ENCODE data around the gene TNNI2.

The TNNI2 gene

GRCh38 chr11:1844221-1845094, 5.7 kb downstream of the TNNI2 start:
- DNase-seq: no peak

- DNase-seq: no peak
Observed at GRCh38 chr11:1845095-1845429, 6.3 kb downstream of the TNNI2 start.

- no peak for DNase-seq
Observed at GRCh38 chr11:1845561-1846452, 7.0 kb downstream of the TNNI2 start.

GRCh38 chr11:1846453-1846932, 7.7 kb downstream of the TNNI2 start:
- no peak for DNase-seq

GRCh38 chr11:1847006-1847735, 8.4 kb downstream of the TNNI2 start:
- no peak for DNase-seq

- DNase-seq: no peak
Observed at GRCh38 chr11:1847926-1848639, 9.3 kb downstream of the TNNI2 start.

- no peak for DNase-seq
Observed at GRCh38 chr11:1848640-1849430, 10.1 kb downstream of the TNNI2 start.

- no peak for DNase-seq
Observed at GRCh38 chr11:1851468-1852180, 12.8 kb downstream of the TNNI2 start.

GRCh38 chr11:1852271-1852876, 13.6 kb downstream of the TNNI2 start:
- DNase-seq: no peak

GRCh38 chr11:1852877-1853276, 14.1 kb downstream of the TNNI2 start, which contains the start of gene LSP1:
LSP1 (plus strand) TSS chr11:1853084; CDS start chr11:1853145, 61 bp downstream.
- no peak for DNase-seq

GRCh38 chr11:1853376-1854131, 14.8 kb downstream of the TNNI2 start:
- DNase-seq: peak in 1 of 56 donors; percentile 27

- no peak for DNase-seq
Observed at GRCh38 chr11:1854132-1854948, 15.6 kb downstream of the TNNI2 start.

- no peak for DNase-seq
Observed at GRCh38 chr11:1854949-1855885, 16.4 kb downstream of the TNNI2 start.

GRCh38 chr11:1855886-1856265, 17.1 kb downstream of the TNNI2 start:
- DNase-seq: no peak

GRCh38 chr11:1856306-1857005, 17.7 kb downstream of the TNNI2 start:
- DNase-seq: no peak

All from amygdala (tissue), 56 donors.